Subcutaneous adipose tissue (tissue), 4 donors: ENCODE results near the gene NR6A1. TPM values are rescaled to one million over a fixed set of nuclear protein-coding genes. Genes with fewer than 3 reads are reported as not detected.

ENCODE experiments used
- CTCF ChIP-seq: fragments of 450-650 bp; IDR thresholded peaks from one replicate; pipeline ENCODE4 v1.5.1; 2016; ENCODE audit warnings: low read depth, mild to moderate bottlenecking, control low read depth, antibody characterized with exemption, moderate library complexity
- total RNA-seq, 4 donors: library from RNA; depleted of rRNA; stranded (reverse); fragments of >200 nt; gene quantifications; one replicate each; pipeline ENCODE4 v1.1.0, GENCODE V29; 2016

NR6A1 gene
- 1 to 10 TPM in 3 of 4 donors, under 1 TPM in 1; 0.65 to 4.4 (median 1.6) TPM for total RNA-seq

GRCh38 chr9:124771021-124771866 is at the start of gene NR6A1:
NR6A1 (minus strand) TSS chr9:124771311.
- TF ChIP-seq CTCF = no peak

GRCh38 chr9:124818431-124819281 is 47.5 kb upstream of the NR6A1 start:
- no peak for TF ChIP-seq CTCF

- TF ChIP-seq CTCF = no peak
These were observed 44.5 kb upstream of the NR6A1 start for GRCh38 chr9:124815601-124816000.

GRCh38 chr9:124814164-124814535 is 43.0 kb upstream of the NR6A1 start:
- TF ChIP-seq CTCF = no peak

GRCh38 chr9:124813501-124814163 is 42.5 kb upstream of the NR6A1 start:
- no peak for TF ChIP-seq CTCF

- TF ChIP-seq CTCF = no peak
These were observed 41.9 kb upstream of the NR6A1 start for GRCh38 chr9:124813041-124813440.
